COLO668 (cell line): ENCODE results near the gene RASGRF2.
A peak's percentile ranks its signal among the peaks of the same experiment; 100 is the strongest.

Experiments used
- DNase-seq: peaks from one replicate; lab custom pipeline; 2025; ENCODE audit not compliant: unreplicated experiment; lab: John Stamatoyannopoulos, UW

Gene RASGRF2

DNA sequence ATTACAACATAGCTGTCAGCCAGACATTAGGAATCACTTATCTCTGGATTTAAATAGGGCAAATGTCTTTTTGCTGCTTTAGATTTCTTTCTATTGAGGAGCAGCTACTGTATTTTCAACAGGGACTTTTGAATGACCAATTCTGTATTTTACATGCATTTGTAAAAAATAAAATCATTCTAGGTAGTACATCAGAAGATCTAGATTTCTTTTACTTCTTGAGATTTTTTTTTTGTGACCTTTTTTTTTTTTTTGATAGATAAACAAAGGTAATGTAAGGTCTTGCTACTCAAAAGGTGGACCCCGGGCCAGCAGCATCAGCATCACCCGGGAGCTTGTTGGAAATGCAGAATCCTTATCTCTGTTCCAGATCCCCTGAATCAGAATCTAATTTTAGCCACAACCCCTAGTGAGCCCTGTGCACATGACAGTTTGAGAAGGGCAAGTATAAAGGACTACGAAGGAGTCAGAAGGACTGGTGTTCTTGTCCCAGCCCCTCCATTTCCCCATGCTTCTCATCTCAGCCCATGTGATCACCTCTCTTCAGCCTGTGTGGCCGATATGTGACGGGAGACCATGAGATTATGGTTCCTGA, 235.3 kb downstream of the RASGRF2 start:
- DNase-seq = no peak

DNA sequence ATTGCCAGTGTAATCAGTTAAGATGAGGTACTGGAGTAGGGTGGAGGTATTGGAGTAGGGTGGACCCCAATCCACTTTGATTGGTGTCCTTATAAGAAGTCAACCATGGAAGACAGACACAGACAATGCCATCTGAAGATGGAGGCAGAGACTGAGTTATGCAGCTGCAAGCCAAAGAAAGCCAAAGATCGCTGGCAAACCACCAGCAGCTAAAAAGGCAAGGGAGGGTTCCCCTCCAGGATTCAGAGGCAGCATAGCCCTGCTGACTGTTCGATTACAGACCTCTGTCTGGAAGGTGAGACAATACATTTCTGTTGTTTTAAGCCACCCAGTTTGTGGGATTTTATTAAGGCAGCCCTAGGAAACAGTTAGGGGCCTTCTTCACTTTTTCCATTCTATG, 242.5 kb downstream of the RASGRF2 start:
- DNase-seq = no peak

DNA sequence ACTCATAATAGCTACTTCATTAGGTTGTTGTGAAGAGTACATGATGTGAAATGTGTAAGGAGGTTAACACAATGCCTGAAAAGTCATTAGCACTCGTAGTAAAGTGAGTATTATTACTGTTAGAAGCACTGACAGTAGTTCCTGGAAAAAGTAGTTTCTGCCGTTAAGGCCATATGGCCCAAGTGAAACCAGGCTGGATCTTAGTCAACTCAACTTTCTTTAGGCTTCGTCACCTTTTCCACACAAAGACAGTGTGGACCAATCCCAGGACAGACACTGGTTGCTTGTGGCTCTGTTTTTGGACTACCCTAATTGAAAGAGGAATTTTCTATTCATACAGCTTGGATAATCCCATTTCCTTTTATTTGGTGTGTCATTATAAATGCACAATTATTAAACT, 243.6 kb downstream of the RASGRF2 start:
- DNase-seq = no peak

DNA sequence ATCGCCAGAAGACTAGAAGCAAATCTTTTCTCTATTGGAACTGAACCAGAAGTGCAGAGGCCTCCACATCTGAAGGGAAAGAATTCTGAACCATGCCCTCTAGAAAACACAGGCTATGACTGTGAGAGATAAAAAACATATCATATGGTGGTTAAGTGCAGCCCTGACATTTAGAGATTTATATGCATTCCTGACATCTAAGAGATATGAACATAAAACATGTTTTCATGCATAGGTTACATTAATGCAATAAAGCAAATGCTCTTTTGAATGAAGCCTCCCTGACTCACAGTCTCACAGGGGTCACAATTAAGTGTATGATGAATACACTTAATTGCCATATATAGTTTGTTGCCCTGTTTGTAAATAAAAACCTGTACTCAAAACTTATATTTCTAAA, 244.0 kb downstream of the RASGRF2 start:
- DNase-seq = no peak

DNA sequence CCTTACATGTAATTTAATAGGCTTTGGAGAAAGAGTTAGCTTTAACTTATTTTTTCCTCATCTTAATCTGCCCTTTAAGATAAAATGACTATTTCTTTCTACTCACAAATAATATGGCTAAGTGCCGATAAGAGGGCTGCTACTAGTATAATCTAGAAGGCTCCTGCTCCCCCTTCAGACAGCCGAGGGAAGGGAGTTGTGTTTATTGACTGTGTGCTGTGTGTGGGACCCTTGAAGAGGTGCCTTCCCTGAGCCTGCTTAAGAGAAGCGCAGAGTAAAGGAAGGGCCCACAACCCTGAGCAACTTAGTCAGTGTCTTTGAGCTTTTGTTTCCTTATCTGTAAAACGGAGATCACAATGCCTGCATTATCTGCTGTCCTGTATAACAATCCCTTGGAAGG, 244.9 kb downstream of the RASGRF2 start:
- DNase-seq = no peak

DNA sequence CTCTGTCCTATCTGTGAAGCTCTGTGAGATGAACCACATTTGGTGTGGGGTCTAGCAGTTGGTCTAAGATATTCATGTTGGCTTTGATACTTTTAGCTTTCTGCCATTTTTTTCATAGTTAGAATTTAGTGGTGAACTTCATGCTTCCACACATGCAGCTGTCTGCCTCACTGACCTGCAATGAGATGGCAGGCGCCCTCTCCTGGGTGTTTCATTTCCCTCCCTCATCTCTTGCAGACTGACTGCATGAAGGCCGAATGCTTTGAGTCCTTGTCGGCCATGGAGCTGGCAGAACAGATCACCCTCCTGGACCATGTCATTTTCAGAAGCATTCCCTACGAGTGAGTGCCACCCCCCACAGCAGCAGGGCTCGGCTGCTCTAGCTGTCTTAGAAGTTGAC, 246.8 kb downstream of the RASGRF2 start:
- DNase-seq = no peak

DNA sequence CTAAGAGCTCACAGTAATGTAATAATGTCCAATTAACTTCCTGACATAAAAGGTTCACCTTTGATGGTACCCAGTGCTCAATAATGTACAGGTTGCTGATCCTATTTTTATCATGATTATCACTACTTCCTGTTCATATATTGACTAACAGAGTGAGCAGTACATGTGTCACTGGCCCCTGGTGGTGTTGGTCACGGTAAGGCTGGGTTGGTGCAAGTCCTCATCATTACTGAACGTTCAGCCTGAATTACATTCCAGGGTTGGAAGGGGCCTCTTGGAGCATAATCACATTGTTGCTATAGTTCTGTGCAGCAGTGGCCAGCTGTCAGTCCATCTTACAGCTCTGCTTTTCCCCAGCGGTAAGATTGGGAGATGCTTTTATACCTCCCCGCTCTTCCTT, 248.7 kb downstream of the RASGRF2 start:
- DNase-seq = no peak

DNA sequence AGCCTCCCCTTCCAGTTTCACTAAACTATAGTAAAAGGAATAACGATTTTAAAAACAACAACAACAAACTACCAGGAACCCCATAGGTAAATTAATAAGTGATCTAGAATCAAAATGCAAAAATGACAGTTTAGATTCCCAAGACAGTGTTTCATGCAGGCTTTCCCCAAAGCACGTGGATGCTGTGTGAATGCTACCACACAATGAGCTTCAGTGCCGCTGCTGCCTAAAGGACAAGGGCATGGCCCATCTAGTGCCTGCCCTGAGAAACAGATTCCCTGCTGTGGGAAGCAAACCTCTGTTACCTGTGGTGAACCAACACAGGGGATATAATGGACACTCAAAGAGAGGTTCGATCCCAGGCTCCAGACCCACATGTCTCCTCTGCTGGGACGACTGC, 249.2 kb downstream of the RASGRF2 start:
- DNase-seq = no peak

DNA sequence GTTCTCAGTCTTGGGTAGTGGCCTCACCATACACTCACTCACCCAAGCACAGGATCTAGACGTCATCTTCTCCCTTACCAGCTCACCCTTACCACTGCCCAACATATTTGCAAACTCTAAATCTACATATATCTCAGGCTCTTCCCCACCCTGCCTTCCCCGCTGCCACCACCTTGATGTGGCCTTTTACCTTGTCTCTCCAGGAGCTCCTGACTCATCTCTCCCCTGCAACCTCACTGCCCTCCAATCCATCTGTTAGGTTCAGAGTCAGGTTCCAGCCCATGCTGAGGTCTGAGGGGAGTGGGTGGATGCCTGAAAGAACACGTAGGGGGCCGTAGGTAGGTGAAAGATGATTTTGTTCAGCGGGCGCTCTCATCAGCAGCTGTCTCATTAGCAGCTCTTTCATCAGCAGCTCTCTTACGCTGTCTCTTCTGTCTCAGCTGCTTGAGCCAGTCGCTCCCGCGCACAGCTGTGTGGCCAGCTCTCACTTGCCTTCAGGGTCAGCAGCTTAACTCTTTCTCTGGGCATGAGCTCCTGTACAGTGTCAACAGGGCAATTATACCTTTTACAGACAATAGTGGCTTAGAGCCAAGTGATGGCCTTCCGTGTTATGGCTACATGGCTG, 249.8 kb downstream of the RASGRF2 start:
- peak; percentile 30 for DNase-seq

DNA sequence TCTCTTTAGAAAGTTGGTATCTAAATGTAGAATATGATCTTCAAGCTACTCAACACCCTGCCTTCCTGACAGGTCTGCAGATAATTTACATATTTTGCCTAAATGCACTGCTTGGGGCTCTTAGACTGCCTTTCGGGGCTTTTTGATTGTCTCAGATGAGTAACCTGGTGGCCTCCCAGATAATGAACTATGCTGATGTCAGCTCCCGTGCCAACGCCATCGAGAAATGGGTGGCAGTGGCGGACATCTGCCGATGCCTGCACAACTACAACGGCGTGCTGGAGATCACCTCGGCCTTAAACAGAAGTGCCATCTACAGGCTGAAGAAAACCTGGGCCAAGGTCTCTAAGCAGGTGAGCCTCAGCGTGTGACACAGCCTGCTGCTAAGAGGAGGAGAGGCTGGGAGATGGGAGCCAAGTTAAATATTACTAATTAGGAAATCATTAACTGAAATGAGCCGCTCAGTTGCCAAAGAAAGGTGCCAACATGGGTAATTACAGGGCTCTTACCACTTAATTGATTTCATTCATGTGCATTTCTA, 252.1 kb downstream of the RASGRF2 start:
- peak; percentile 39 for DNase-seq

DNA sequence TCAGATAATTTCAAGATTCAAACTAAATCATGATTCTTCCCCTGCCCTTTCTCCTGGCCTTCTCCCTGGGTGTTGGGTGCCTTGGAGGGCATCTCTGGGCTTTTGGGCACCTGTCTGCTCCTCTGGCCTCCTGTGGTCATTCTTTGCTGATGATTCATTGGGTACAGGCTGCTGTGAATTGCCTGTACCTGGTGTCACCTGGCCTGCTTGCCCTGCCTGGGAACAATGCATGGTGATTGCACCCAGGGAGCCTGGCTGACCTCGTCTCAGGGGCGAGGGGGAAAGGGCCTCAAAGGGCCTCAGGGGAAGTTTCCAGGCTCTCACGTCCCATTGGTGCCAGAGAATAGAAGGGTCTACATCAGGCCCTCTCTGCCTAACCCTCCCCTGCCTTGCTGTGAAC, 252.9 kb downstream of the RASGRF2 start:
- DNase-seq = peak; percentile 41

DNA sequence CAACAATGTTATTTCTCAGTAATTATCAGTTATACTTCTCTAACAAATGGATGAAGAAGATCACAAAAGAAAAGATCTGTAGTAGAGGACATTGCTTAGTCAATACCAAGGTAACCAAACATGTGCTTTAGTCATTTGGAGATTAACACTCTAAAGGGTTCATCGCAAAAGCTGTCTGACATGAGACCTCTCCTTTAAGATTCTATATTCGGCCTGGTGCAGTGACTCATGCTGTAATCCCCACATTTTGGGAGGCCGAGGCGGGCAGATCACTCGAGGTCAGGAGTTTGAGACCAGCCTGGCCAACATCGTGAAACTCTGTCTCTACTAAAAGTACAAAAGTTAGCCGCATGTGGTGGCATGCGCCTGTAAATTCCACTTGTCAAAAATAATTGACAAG, 254.7 kb downstream of the RASGRF2 start:
- DNase-seq = no peak

DNA sequence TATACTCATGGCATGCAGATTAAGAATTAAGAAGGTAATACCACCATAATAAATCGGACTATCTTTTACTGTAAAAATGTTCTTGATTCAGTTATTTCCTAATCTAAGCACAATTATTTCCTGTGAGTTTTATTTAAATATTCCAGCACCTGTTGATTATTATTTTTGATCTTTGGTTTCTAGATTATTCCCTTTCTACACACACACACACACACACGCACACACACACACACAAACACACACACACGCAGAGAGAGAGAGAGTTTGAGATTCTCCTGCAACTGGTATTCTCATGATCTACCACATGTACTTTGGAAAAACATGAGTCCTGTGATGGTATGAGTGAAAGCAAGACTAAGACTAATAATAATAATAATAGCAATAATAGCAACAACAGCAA, 256.0 kb downstream of the RASGRF2 start:
- no peak for DNase-seq

DNA sequence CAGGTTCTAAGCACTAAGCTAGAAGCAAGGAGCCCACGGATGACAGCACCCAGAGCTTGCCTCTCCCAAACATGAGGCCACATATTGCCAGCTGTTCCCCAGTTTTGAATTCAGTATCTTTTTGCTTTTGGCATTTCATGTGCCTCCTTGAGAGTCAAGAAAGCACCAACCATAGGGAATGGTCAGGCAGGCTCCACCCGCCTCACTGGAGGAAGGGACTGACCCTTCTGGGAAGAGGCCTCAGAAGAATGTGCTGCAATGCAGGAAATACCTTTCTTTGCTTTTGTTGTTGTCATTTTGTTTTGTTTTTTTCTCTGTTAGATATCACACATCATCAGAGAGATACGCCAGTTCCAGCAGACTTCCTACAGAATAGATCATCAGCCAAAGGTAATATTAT, 259.2 kb downstream of the RASGRF2 start:
- no peak for DNase-seq

DNA sequence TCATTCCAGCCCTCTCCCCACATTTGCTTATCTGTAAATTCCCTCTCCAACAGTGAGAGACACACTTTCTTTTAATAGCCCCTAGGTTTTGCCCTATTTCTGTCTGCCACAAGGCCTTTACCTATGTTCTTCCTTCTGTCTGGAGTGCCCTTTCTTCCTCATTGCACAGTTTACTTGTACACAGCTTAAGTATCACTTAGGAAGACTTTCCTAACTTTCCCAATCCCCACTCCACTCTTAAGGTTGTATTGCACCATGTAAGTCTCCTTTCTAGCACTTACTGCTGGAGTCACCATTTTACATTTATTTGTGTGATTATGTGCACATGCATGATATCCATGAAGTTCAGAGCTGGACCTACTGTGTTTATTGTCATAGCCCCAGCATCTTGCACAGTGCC, 262.1 kb downstream of the RASGRF2 start:
- no peak for DNase-seq

DNA sequence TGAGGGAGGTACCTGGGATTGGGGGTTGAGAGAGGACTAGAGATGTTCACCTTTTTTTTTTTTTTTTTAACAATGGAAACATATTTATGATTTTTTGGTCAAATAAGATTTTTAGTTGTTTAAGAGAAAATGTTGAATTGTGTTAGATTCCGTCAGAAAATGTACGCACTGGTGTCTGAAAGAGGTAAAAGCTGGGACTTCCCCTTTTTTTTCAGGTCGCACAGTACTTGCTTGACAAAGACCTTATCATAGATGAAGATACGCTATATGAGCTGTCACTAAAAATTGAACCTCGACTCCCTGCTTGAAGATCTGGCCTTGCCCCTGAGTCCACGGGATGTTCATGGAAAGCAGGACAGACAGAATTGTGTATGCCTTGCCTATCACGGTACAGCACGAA, 265.3 kb downstream of the RASGRF2 start:
- DNase-seq = no peak

DNA sequence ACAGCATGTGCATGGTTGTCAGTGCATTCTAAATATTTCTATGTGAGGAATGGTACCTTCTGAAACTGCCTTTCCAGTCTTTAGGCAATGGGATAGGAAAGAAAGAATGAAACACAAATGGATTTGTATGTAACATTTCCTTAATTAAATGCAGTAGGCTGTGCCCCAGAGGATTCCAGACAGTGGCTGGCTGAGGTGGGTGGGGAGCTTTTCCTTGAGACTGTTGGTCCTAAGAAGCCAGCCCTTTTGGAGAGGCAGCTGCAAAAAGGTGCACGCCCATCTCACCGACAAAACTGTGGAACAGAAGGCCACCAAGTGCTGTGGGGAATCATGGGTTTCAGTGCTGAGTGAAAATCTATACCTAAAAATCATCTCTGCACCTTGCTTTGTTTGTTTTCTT, 266.1 kb downstream of the RASGRF2 start:
- no peak for DNase-seq

DNA sequence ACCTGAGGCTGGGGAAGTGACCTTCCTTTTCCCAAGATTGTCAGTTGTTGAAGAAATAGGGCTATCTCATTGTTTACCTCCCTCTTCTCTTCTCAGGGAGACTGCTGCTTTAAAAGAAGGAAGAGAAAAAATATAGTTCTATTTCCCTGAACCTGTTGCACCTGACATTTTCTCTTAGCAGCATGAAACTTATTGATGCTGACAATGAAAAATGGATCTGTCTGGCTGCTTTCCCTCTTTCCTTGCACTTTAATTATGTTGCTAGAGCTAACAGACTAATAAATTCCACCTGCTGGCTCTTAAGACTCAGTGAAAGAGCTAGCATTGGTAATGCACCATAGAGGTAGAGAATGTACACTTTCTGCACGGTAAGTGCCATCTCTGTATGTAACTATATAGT, 266.8 kb downstream of the RASGRF2 start:
- DNase-seq = no peak

DNA sequence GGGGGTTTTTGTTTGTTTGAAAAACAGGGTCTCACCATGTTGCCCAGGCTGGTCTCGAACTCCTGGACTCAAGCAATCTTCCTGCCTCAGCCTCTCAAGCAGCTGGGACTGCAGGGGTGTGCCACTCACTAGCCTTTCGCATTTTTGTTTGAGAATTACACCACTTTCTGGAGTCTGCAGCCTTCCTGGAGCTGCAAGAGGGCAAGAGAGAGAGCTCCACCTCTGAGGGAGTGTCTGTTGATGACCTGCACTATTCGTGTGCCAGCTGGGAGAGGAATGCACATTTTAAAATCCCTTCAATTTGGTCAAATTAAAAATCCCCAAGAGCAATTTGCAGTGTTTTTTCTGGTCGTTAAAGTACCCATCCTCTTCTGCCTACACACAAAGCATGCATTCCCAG, 267.9 kb downstream of the RASGRF2 start:
- no peak for DNase-seq

DNA sequence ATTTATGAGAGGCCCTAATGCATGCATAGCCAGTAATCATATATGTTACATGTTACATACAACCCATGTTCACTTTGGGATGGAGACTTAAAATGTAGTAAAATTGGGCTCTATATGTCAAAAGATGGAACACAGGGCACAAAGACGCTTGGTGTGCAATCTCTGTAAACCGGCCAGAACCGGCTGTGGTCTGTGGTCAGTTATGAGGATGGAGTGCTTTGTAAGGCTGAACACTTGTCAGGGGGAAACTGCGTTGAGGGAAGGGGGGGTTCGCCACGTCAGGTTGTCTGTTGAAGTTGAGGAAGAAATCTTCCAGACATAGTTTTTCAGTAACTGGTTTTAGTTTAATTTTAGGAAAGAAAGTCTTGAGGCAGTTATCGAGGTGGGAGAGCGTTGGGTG, 270.3 kb downstream of the RASGRF2 start:
- DNase-seq = no peak

DNA sequence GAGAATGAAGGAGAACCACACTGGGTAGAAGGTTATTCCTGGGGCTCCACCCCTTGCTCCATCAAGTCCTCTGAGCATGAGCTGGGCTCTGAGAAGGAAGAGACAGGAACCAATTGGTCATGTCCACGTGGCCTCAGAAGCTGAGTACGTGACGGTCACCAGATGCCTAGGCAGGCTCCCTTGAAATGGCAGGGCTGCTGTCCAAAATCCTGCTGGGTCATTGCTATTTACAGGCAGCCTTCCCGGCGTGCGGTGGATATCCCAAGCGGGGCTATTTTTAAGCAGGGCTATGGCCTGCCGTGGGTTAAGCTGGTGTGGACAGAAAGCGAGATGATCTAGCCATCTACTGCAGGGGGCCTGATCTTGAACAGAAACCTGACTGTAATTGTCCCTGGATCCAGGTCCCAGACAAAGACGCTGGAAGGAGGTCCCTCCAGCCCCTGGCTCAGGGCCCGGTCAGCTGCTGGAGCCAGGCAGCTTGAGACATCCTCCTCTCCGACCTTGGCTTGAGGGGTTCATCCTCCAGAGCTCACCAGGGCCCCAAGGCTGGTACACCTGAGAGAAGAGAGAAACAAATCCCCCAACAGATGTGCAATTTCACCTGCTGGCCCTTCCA, 272.4 kb downstream of the RASGRF2 start:
- no peak for DNase-seq

DNA sequence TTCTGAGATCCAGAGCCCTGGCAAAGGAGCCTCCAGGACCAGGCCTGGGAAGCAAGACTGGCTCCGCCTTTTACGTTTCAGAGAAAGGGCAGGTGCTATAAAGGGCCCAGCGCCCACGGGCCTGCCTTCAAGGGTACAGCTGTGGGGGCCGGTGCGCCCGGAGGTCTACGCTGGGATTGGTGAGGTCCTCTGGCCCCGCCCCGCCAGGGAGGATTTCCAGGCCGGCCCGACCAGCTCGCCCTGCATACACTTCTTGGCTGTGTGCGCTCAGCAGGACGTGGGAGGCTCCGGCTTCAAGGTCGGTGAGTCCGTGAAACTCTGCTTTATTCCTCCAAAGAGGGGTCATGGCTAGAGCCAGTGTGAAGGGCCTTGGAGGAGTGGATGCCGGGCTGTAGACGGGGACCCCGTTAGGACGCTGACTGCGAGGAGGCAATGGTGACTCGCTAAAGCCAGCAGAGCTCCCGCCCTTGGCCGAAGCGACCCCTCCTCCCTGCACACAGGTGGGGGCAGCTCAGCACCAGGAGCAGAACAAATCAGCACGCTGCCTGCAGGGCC, 273.0 kb downstream of the RASGRF2 start, which contains the start of gene CKMT2:
Gene CKMT2, plus strand, starts transcription at position 243 of the 555 bp plus-strand sequence. CDS start 17,811 bp downstream, outside the sequence.
- no peak for DNase-seq
